Measurements from ENCODE around the gene GDF9.
"Not testable (repeated sequence)": the region's sequence is repeated elsewhere in the genome, so short reads cannot be mapped to it uniquely, and the experiment has no call there.

DNA sequence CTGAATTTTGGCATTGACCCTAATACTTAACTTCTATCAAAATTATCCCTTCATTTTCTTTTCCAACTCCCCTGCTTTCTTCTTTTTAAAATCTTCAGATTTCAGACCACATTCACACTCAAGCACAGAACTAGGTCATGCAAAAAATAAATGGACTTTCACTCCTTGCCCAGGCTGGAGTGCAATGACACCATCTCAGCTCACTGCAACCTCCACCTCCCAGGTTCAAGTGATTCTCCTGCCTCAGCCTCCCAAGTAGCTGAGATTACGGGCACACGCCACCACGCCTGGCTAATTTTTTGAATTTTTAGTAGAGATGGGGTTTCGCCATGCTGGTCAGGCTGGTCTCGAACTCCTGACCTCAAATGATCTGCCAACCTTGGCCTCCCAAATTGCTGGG is 11.3 kb downstream of the GDF9 start:
- TF ChIP-seq POLR2A (IDR thresholded peaks at IDR 0.05; ENCODE audit: low read depth, low read length), result not testable (repeated sequence)
- TF ChIP-seq, protein P1, sequence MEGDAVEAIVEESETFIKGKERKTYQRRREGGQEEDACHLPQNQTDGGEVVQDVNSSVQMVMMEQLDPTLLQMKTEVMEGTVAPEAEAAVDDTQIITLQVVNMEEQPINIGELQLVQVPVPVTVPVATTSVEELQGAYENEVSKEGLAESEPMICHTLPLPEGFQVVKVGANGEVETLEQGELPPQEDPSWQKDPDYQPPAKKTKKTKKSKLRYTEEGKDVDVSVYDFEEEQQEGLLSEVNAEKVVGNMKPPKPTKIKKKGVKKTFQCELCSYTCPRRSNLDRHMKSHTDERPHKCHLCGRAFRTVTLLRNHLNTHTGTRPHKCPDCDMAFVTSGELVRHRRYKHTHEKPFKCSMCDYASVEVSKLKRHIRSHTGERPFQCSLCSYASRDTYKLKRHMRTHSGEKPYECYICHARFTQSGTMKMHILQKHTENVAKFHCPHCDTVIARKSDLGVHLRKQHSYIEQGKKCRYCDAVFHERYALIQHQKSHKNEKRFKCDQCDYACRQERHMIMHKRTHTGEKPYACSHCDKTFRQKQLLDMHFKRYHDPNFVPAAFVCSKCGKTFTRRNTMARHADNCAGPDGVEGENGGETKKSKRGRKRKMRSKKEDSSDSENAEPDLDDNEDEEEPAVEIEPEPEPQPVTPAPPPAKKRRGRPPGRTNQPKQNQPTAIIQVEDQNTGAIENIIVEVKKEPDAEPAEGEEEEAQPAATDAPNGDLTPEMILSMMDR (IDR thresholded peaks at IDR 0.05; ENCODE audit: extremely low read depth in 1 of 2, insufficient read depth in 1 of 2, low read depth in 1 of 2, low read length in 2 of 2), result not testable (repeated sequence)

All from endothelial cell of umbilical vein (primary cell).